ENCODE data around the gene PARP12. TPM values are rescaled to one million over a fixed set of nuclear protein-coding genes. Genes with fewer than 3 reads are reported as not detected.
"Not testable (repeated sequence)": the region's sequence is repeated elsewhere in the genome, so short reads cannot be mapped to it uniquely, and the experiment has no call there.

Gene PARP12, protein sequence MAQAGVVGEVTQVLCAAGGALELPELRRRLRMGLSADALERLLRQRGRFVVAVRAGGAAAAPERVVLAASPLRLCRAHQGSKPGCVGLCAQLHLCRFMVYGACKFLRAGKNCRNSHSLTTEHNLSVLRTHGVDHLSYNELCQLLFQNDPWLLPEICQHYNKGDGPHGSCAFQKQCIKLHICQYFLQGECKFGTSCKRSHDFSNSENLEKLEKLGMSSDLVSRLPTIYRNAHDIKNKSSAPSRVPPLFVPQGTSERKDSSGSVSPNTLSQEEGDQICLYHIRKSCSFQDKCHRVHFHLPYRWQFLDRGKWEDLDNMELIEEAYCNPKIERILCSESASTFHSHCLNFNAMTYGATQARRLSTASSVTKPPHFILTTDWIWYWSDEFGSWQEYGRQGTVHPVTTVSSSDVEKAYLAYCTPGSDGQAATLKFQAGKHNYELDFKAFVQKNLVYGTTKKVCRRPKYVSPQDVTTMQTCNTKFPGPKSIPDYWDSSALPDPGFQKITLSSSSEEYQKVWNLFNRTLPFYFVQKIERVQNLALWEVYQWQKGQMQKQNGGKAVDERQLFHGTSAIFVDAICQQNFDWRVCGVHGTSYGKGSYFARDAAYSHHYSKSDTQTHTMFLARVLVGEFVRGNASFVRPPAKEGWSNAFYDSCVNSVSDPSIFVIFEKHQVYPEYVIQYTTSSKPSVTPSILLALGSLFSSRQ
- 1.2 and 1.3 TPM in 2 replicates for polyA plus RNA-seq (2013)

- H4K91ac ChIP-seq (ENCODE audit: low read depth, low read length): peak within 1 kb of the TSS; percentile 48
- H3K23ac ChIP-seq (ENCODE audit: low read length): no peak within 1 kb of the TSS
- H2BK5ac ChIP-seq (ENCODE audit: low read depth, low read length, poor library complexity): no peak within 1 kb of the TSS
- H4K12ac ChIP-seq (ENCODE audit: low read depth, low read length): peak within 1 kb of the TSS; percentile 55
- H2AFZ ChIP-seq (ENCODE audit: insufficient read depth, low read length, poor library complexity): peak within 1 kb of the TSS; percentile 69
- peak within 1 kb of the TSS; percentile 34 for H2BK120ac ChIP-seq (ENCODE audit: insufficient read depth, low read length, poor library complexity)
- H3K4me2 ChIP-seq (ENCODE audit: low read length): peak within 1 kb of the TSS; percentile 94
- peaks cover 3% of the 10 kb centered on the region for H3K9me3 ChIP-seq (ENCODE audit: insufficient read depth, low read depth, low read length)
- no peak within 1 kb of the TSS for H3K4ac ChIP-seq (ENCODE audit: low read depth, low read length)
- no peaks in the 10 kb centered on the region for H3K79me1 ChIP-seq (ENCODE audit: low read length)
- no peaks in the 10 kb centered on the region for H3K36me3 ChIP-seq (ENCODE audit: control insufficient read depth in 1 of 2, insufficient read depth in 2 of 2, low read length in 2 of 2)
- H3K18ac ChIP-seq (ENCODE audit: low read length): peak within 1 kb of the TSS; percentile 3
- H2BK12ac ChIP-seq (ENCODE audit: low read length): no peak within 1 kb of the TSS
- WGBS (ENCODE audit: extremely low coverage, insufficient coverage, insufficient read length): no CpG with 5 or more reads among the region's 106 CpGs
- H3K4me3 ChIP-seq (ENCODE audit: low read depth, low read length): peak within 1 kb of the TSS; percentile 70
- H3K9ac ChIP-seq (ENCODE audit: low read length): no peak within 1 kb of the TSS
- H3K27me3 ChIP-seq (ENCODE audit: insufficient read depth, low read length): peaks cover 16% of the 10 kb centered on the region
- peak; percentile 86 to 93 for DNase-seq
- no peak within 1 kb of the TSS for H3K27ac ChIP-seq (ENCODE audit: low read depth, low read length)
- H2AK5ac ChIP-seq (ENCODE audit: low read length): no peak within 1 kb of the TSS
- H3K14ac ChIP-seq (ENCODE audit: low read length): peak within 1 kb of the TSS; percentile 20
- H3K79me2 ChIP-seq (ENCODE audit: control insufficient read depth, insufficient read depth, low read length, poor library complexity): peaks cover 2% of the 10 kb centered on the region
- peaks cover 2 to 3% of the 10 kb centered on the region in 2 experiments for H3K4me1 ChIP-seq (ENCODE audit: control insufficient read depth in 1 of 2, insufficient read depth in 2 of 2, low read length in 2 of 2)
- peak within 1 kb of the TSS; percentile 72 for H4K8ac ChIP-seq (ENCODE audit: low read depth, low read length)
Observed at GRCh38 chr7:140062528-140063299, at the start of gene PARP12. Gene PARP12 (minus strand): TSS chr7:140062951. CDS start chr7:140062847, 104 bp downstream.

DNA sequence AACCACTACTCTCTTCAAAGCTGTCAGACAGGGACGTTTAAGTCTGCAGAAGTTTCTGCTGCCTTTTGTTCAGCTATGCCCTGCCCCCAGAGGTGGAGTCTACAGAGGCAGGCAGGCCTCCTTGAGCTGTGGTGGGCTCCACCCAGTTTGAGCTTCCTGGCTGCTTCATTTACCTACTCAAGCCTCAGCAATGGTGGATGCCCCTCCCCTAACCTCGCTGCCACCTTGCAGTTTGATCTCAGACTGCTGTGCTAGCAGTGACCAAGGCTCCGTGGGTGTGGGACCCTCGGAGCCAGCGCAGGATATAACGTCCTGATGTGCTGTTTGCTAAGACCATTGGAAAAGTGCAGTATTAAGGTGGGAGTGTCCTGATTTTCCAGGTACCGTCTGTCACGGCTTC lies 46.0 kb upstream of the PARP12 start:
- WGBS (ENCODE audit: extremely low coverage, insufficient coverage, insufficient read length): no CpG with 5 or more reads among the region's 8 CpGs
- H3K4ac ChIP-seq (ENCODE audit: low read depth, low read length): not testable (repeated sequence)

DNA sequence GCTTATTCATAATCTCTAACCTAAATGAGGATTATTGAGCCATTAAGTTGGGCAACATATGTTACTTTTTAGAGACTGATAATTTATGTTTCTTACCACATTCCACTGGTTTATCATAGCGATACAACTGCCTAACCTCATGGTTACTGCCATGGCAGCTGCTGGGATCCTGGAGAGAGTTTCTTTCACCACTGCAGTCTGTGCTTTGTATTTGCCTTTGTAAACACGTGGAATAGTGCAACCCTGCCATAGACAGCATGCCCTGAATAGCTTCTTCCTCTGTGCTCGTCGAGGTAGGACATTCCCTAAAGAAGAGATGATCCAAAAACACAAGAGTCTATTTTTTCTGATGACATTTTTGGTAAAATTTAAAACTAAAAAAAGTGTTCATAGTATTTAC lies 33.7 kb upstream of the PARP12 start:
- H2BK120ac ChIP-seq (ENCODE audit: insufficient read depth, low read length, poor library complexity): no peak overlapping the region
- H3K18ac ChIP-seq (ENCODE audit: low read length): no peak overlapping the region
- H3K4ac ChIP-seq (ENCODE audit: low read depth, low read length): no peak overlapping the region
- H3K79me1 ChIP-seq (ENCODE audit: low read length): no peaks in the 10 kb centered on the region
- H3K27me3 ChIP-seq (ENCODE audit: insufficient read depth, low read length): no peaks in the 10 kb centered on the region
- no peaks in the 10 kb centered on the region for H3K9me3 ChIP-seq (ENCODE audit: insufficient read depth, low read depth, low read length)
- no peak overlapping the region for H2BK12ac ChIP-seq (ENCODE audit: low read length)
- no peak overlapping the region for H2AFZ ChIP-seq (ENCODE audit: insufficient read depth, low read length, poor library complexity)
- no peak overlapping the region for H3K4me3 ChIP-seq (ENCODE audit: low read depth, low read length)
- no peak overlapping the region for H2BK5ac ChIP-seq (ENCODE audit: low read depth, low read length, poor library complexity)
- H3K79me2 ChIP-seq (ENCODE audit: control insufficient read depth, insufficient read depth, low read length, poor library complexity): no peaks in the 10 kb centered on the region
- H3K23ac ChIP-seq (ENCODE audit: low read length): no peak overlapping the region
- H3K36me3 ChIP-seq (ENCODE audit: control insufficient read depth in 1 of 2, insufficient read depth in 2 of 2, low read length in 2 of 2): peaks cover 14 to 24% of the 10 kb centered on the region in 2 experiments
- H2AK5ac ChIP-seq (ENCODE audit: low read length): no peak overlapping the region
- no peak overlapping the region for H3K4me2 ChIP-seq (ENCODE audit: low read length)
- H3K4me1 ChIP-seq (ENCODE audit: control insufficient read depth in 1 of 2, insufficient read depth in 2 of 2, low read length in 2 of 2): no peaks in the 10 kb centered on the region
- H3K27ac ChIP-seq (ENCODE audit: low read depth, low read length): no peak overlapping the region
- H3K9ac ChIP-seq (ENCODE audit: low read length): peak overlapping the region; percentile 22
- DNase-seq: no peak
- no peak overlapping the region for H4K91ac ChIP-seq (ENCODE audit: low read depth, low read length)
- no peak overlapping the region for H4K12ac ChIP-seq (ENCODE audit: low read depth, low read length)
- WGBS (ENCODE audit: extremely low coverage, insufficient coverage, insufficient read length): no CpG with 5 or more reads among the region's 4 CpGs
- H4K8ac ChIP-seq (ENCODE audit: low read depth, low read length): no peak overlapping the region
- no peak overlapping the region for H3K14ac ChIP-seq (ENCODE audit: low read length)

More for the DNA sequence above, 46.0 kb upstream of the PARP12 start:
- H2BK5ac ChIP-seq (ENCODE audit: low read depth, low read length, poor library complexity); DNase-seq; H3K9me3 ChIP-seq (ENCODE audit: insufficient read depth, low read depth, low read length); H2AK5ac ChIP-seq (ENCODE audit: low read length); H3K4me2 ChIP-seq (ENCODE audit: low read length); H2AFZ ChIP-seq (ENCODE audit: insufficient read depth, low read length, poor library complexity); H2BK120ac ChIP-seq (ENCODE audit: insufficient read depth, low read length, poor library complexity); H3K4me3 ChIP-seq (ENCODE audit: low read depth, low read length); H4K91ac ChIP-seq (ENCODE audit: low read depth, low read length); H3K27me3 ChIP-seq (ENCODE audit: insufficient read depth, low read length); H3K79me2 ChIP-seq (ENCODE audit: control insufficient read depth, insufficient read depth, low read length, poor library complexity); H4K12ac ChIP-seq (ENCODE audit: low read depth, low read length); H3K23ac ChIP-seq (ENCODE audit: low read length); H3K9ac ChIP-seq (ENCODE audit: low read length); H3K14ac ChIP-seq (ENCODE audit: low read length); H3K79me1 ChIP-seq (ENCODE audit: low read length); H3K4me1 ChIP-seq (ENCODE audit: control insufficient read depth in 1 of 2, insufficient read depth in 2 of 2, low read length in 2 of 2); H3K27ac ChIP-seq (ENCODE audit: low read depth, low read length); H2BK12ac ChIP-seq (ENCODE audit: low read length); H3K18ac ChIP-seq (ENCODE audit: low read length); H4K8ac ChIP-seq (ENCODE audit: low read depth, low read length): not testable (repeated sequence)
- H3K36me3 ChIP-seq (ENCODE audit: control insufficient read depth in 1 of 2, insufficient read depth in 2 of 2, low read length in 2 of 2): peaks cover 9 to 10% of the 10 kb centered on the region in 2 experiments

- Histone ChIP-seq H2AK5ac (ENCODE audit: low read length) (no peak overlapping the region), H3K9ac (ENCODE audit: low read length) (no peak overlapping the region), H4K91ac (ENCODE audit: low read depth, low read length) (no peak overlapping the region), H2BK120ac (ENCODE audit: insufficient read depth, low read length, poor library complexity) (no peak overlapping the region), H3K79me1 (ENCODE audit: low read length) (no peaks in the 10 kb centered on the region), H3K27me3 (ENCODE audit: insufficient read depth, low read length) (no peaks in the 10 kb centered on the region), H4K8ac (ENCODE audit: low read depth, low read length) (no peak overlapping the region), H3K18ac (ENCODE audit: low read length) (no peak overlapping the region), H3K36me3 (ENCODE audit: control insufficient read depth in 1 of 2, insufficient read depth in 2 of 2, low read length in 2 of 2) (peaks cover 9 to 21% of the 10 kb centered on the region in 2 experiments), H3K9me3 (ENCODE audit: insufficient read depth, low read depth, low read length) (no peaks in the 10 kb centered on the region), H3K27ac (ENCODE audit: low read depth, low read length) (no peak overlapping the region), H3K23ac (ENCODE audit: low read length) (no peak overlapping the region), H3K4me1 (ENCODE audit: control insufficient read depth in 1 of 2, insufficient read depth in 2 of 2, low read length in 2 of 2) (no peaks in the 10 kb centered on the region), H3K4ac (ENCODE audit: low read depth, low read length) (no peak overlapping the region), H2BK5ac (ENCODE audit: low read depth, low read length, poor library complexity) (no peak overlapping the region), H2AFZ (ENCODE audit: insufficient read depth, low read length, poor library complexity) (no peak overlapping the region), H3K79me2 (ENCODE audit: control insufficient read depth, insufficient read depth, low read length, poor library complexity) (no peaks in the 10 kb centered on the region), H4K12ac (ENCODE audit: low read depth, low read length) (no peak overlapping the region), H3K14ac (ENCODE audit: low read length) (no peak overlapping the region), H2BK12ac (ENCODE audit: low read length) (no peak overlapping the region), H3K4me3 (ENCODE audit: low read depth, low read length) (no peak overlapping the region), H3K4me2 (ENCODE audit: low read length) (no peak overlapping the region)
- no CpG with 5 or more reads among the region's 1 CpG for WGBS (ENCODE audit: extremely low coverage, insufficient coverage, insufficient read length)
- DNase-seq: no peak
Observed at GRCh38 chr7:140093375-140093774, 30.6 kb upstream of the PARP12 start.

All from trophoblast cell (in vitro differentiated cells and primary cell).